Activated B cell treated with CpG ODN at 0.5 μM for 24 hours (primary cell): Measurements from ENCODE around the gene ABCD2. TPM values are rescaled to one million over a fixed set of nuclear protein-coding genes. Genes with fewer than 3 reads are reported as not detected.

Experiments
- ATAC-seq: fragments of 200-7000 bp; cut with Tn5 transposase; one replicate; pipeline ENCODE4 v1.10.0; 2021; ENCODE audit warnings: low read depth, mild to moderate bottlenecking, moderate library complexity
- CTCF ChIA-PET: fragments of 350-600 bp; sonication (Branson Sonifier 250); formaldehyde crosslinking; loops from one replicate; lab custom pipeline; 2021; ENCODE audit warnings: antibody characterized with exemption; lab: Charles Lee
- POLR2A ChIA-PET: fragments of 350-600 bp; sonication (Branson Sonifier 250); formaldehyde crosslinking; loops from one replicate; lab custom pipeline; 2021; ENCODE audit warnings: antibody characterized with exemption; lab: Charles Lee
- DNase-seq: peaks from one replicate; pipeline ENCODE4 v3.0.0; 2022
- H3K27ac Mint-ChIP-seq: one replicate; pipeline ENCODE4 v1.8.0; 2020; ENCODE audit warnings: mixed read lengths
- H3K27me3 Mint-ChIP-seq: one replicate; pipeline ENCODE4 v1.8.0; 2021; ENCODE audit warnings: mixed read lengths
- H3K36me3 Mint-ChIP-seq: one replicate; pipeline ENCODE4 v1.8.0; 2021; ENCODE audit warnings: low read depth, mixed read lengths
- H3K4me1 Mint-ChIP-seq: one replicate; pipeline ENCODE4 v1.8.0; 2021; ENCODE audit warnings: mixed read lengths
- H3K4me3 Mint-ChIP-seq: one replicate; pipeline ENCODE4 v1.8.0; 2020; ENCODE audit warnings: mild to moderate bottlenecking, mixed read lengths
- H3K9me3 Mint-ChIP-seq: one replicate; pipeline ENCODE4 v1.8.0; 2020; ENCODE audit warnings: mixed read lengths
- intact Hi-C: fragments of 100-400 bp; cut with micrococcal nuclease; formaldehyde crosslinking; loops from one replicate; pipeline ENCODE4 v1.15.1; 2024
- total RNA-seq: library from RNA; stranded (reverse); gene quantifications from 2 replicates; pipeline ENCODE4 v1.2.3, GENCODE V29; 2022
- TF ChIP-seq, protein P1 (sequence below): fragments of 200-600 bp; IDR thresholded peaks from one replicate; pipeline ENCODE4 v1.8.0; 2022; ENCODE audit warnings: antibody characterized with exemption, mild to moderate bottlenecking

Gene ABCD2
- total RNA-seq, 1 donor from 2014 or later = 1.8 TPM

DNA sequence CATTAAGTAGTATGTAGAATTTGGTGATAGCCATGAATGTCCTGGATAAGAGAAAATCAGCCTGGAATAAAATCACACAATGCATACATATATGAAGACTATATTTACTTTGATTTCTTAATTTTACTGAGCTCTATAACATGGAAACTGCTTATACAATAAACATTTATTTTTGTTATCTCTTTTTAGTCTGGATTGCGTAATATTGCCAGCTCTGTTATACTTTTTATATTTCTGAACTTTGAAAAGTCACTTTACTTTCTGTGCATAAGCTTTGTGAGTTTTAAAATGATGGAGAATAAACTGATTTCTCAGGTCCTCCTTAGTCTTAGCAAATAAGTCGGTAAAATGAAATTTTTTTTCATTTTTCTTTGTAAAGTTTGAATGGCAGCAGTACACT, 19.2 kb upstream of the ABCD2 start:
- Mint-ChIP-seq H3K4me1 (no peaks in the 10 kb centered on the region), H3K9me3 (no peaks in the 10 kb centered on the region), H3K4me3 (no peak overlapping the region), H3K27me3 (peaks cover 8% of the 10 kb centered on the region), H3K27ac (no peak overlapping the region), H3K36me3 (no peaks in the 10 kb centered on the region)
- TF ChIP-seq, protein P1, sequence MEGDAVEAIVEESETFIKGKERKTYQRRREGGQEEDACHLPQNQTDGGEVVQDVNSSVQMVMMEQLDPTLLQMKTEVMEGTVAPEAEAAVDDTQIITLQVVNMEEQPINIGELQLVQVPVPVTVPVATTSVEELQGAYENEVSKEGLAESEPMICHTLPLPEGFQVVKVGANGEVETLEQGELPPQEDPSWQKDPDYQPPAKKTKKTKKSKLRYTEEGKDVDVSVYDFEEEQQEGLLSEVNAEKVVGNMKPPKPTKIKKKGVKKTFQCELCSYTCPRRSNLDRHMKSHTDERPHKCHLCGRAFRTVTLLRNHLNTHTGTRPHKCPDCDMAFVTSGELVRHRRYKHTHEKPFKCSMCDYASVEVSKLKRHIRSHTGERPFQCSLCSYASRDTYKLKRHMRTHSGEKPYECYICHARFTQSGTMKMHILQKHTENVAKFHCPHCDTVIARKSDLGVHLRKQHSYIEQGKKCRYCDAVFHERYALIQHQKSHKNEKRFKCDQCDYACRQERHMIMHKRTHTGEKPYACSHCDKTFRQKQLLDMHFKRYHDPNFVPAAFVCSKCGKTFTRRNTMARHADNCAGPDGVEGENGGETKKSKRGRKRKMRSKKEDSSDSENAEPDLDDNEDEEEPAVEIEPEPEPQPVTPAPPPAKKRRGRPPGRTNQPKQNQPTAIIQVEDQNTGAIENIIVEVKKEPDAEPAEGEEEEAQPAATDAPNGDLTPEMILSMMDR = no peak
- ATAC-seq (no peak), DNase-seq (no peak)
- ChIA-PET CTCF (no interaction called here), POLR2A (interaction anchor here (1.0 kb wide), 1 partner anchor 19 kb away, joined by 4 read pairs; the partner anchor contains the start of gene ABCD2)
- intact Hi-C loops = loop anchor here (2.0 kb wide), 1 partner anchor 18 kb away; no protein-coding TSS in a partner anchor

DNA sequence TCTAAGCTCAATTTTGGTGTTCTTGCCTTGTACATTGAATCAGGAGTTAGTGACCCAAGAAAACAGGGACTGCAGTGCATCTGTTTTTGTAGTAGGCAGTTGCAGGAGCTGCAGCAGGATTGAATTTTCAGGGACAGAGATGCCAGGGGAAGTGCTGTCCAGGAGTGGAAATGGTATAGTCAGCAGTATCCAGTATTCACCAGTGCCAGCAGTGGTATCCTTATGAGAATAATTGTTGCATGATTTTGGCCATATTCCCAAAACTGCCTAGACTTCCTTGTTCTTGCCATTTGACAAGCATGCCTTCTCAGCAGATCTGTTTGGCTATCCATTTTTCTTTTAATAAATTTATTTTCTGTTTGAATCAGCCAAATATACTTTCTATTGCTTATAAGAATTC, 18.6 kb upstream of the ABCD2 start:
- POLR2A ChIA-PET = no interaction called here
- no peak for DNase-seq
- H3K27me3 Mint-ChIP-seq = peaks cover 8% of the 10 kb centered on the region
- no peaks in the 10 kb centered on the region for H3K36me3 Mint-ChIP-seq
- ATAC-seq = no peak
- no peak overlapping the region for H3K4me3 Mint-ChIP-seq
- H3K27ac Mint-ChIP-seq = no peak overlapping the region
- no peaks in the 10 kb centered on the region for H3K9me3 Mint-ChIP-seq
- no peaks in the 10 kb centered on the region for H3K4me1 Mint-ChIP-seq
- CTCF ChIA-PET = no interaction called here
- intact Hi-C loops = loop anchor here (2.0 kb wide), 1 partner anchor 17 kb away; no protein-coding TSS in a partner anchor
- TF ChIP-seq, protein P1 = no peak

DNA sequence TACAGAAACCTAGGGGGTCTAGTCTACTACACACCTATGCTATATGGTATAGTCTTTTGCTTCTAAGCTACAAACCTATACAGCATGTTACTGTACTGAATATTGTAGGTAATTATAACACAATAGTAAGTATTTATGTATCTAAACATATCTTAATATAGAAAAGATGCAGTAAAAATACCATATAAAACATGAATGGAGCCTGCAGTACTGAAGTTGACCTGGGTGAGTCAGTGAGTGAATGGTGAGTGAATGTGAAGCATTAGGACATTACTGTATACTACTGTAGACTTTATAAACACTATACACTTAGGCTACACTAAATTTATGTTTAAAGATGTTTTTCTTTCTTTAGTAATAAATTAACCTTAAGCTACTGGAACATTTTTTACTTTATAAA, 13.1 kb upstream of the ABCD2 start:
- H3K36me3 Mint-ChIP-seq = no peaks in the 10 kb centered on the region
- H3K4me1 Mint-ChIP-seq = peaks cover 11% of the 10 kb centered on the region
- POLR2A ChIA-PET = no interaction called here
- H3K27me3 Mint-ChIP-seq = peaks cover 2% of the 10 kb centered on the region
- CTCF ChIA-PET = no interaction called here
- no peak for ATAC-seq
- no peak overlapping the region for H3K4me3 Mint-ChIP-seq
- H3K27ac Mint-ChIP-seq = no peak overlapping the region
- H3K9me3 Mint-ChIP-seq = no peaks in the 10 kb centered on the region
- TF ChIP-seq, protein P1 = no peak
- intact Hi-C loops = no loop called here
- no peak for DNase-seq

DNA sequence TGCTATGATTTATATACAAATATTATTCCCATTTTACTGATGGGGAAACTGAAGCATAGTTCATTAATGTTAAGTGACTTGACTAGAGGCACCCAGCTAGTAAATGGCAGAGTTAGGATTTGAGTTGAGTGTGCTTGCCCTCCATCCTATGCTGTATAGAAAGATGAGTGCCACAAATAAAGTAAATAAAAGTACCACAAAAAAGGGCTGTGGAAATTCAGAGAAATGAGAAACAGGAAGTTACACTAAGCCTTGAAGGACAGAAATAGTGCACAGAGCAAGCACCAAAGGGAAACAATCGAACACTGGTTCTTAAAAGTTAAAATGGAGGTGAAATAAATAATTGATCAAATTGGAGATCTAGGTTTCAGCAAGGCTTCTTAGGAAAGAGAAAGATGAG, 9.2 kb upstream of the ABCD2 start:
- no peak for DNase-seq
- Mint-ChIP-seq H3K4me3 (no peak overlapping the region), H3K4me1 (peaks cover 11% of the 10 kb centered on the region), H3K9me3 (no peaks in the 10 kb centered on the region), H3K27me3 (no peaks in the 10 kb centered on the region), H3K36me3 (no peaks in the 10 kb centered on the region), H3K27ac (no peak overlapping the region)
- POLR2A ChIA-PET = no interaction called here
- CTCF ChIA-PET = no interaction called here
- intact Hi-C loops = loop anchor here (1.0 kb wide), 1 partner anchor 9 kb away; no protein-coding TSS in a partner anchor
- ATAC-seq = no peak
- TF ChIP-seq, protein P1 = no peak

DNA sequence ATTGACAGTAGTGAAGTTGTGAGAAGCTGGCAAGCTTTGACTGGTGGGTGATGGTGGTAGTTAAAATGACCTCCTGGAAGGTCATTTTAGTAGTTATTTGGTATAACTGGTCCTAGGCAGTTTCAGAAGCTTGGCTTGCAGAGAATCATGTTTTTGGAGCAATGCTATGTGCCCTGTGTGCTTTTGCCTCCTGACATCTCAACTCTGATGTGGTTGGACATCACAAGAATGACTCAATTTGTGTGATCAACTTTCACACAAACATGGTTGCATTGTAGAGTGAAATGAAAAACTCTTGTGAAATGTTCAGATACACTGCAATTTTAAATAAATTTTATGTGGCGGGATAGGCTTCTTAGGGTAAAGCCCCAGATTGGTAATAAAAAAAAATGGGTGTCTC, 8.3 kb upstream of the ABCD2 start:
- Mint-ChIP-seq H3K4me3 (no peak overlapping the region), H3K36me3 (no peaks in the 10 kb centered on the region), H3K27me3 (no peaks in the 10 kb centered on the region), H3K27ac (no peak overlapping the region), H3K4me1 (peaks cover 11% of the 10 kb centered on the region), H3K9me3 (no peaks in the 10 kb centered on the region)
- intact Hi-C loops = no loop called here
- ChIA-PET POLR2A (no interaction called here), CTCF (no interaction called here)
- DNase-seq = no peak
- TF ChIP-seq, protein P1 = no peak
- ATAC-seq = no peak
